GM12878 (cell line): ENCODE data around the gene ROBO1. TPM values are rescaled to one million over a fixed set of nuclear protein-coding genes. Genes with fewer than 3 reads are reported as not detected.

Experiments
- ATAC-seq: fragments of 200-7000 bp; cut with Tn5 transposase; 3 replicates; pipeline ENCODE4 v1.9.1; 2020; ENCODE audit warnings: mild to moderate bottlenecking, moderate library complexity
- BruUV-seq: library from RNA; stranded (reverse); fragments of 400-500 nt; replicated peaks from 2 replicates; lab custom pipeline; 2021; lab: Mats Ljungman, UMichigan
- CTCF ChIA-PET: fragments of 300-600 bp; sonication (Branson Sonifier 250); formaldehyde crosslinking; extraction: SDS; loops from one replicate; lab custom pipeline; 2021; ENCODE audit warnings: inconsistent platforms; lab: Yijun Ruan, JAX
- POLR2A ChIA-PET: fragments of 350-600 bp; formaldehyde crosslinking; extraction: SDS; loops from one replicate; lab custom pipeline; 2021; ENCODE audit warnings: inconsistent platforms; lab: Charles Lee
- RAD21 ChIA-PET: fragments of 300-600 bp; sonication (Branson Sonifier 250); formaldehyde crosslinking; loops from one replicate; lab custom pipeline; 2023; ENCODE audit warnings: antibody characterized with exemption; ENCODE audit not compliant: unreplicated experiment; lab: Charles Lee
- SMC1A ChIA-PET: fragments of 300-600 bp; sonication (Branson Sonifier 250); formaldehyde crosslinking; loops from one replicate; lab custom pipeline; 2023; ENCODE audit not compliant: unreplicated experiment, uncharacterized antibody; lab: Charles Lee
- DNase-seq: peaks from one replicate; pipeline ENCODE4 v3.0.0-alpha.2; 2011; ENCODE audit warnings: low read depth, low spot score
- FAIRE-seq: peaks from 3 replicates; lab custom pipeline; 2011; peaks lifted over from hg19 to GRCh38; lab: Jason Lieb, UNC
- H2AFZ ChIP-seq: 2 replicates; pipeline ENCODE4 v1.6.0; 2011; ENCODE audit warnings: low read depth, low read length, control low read depth; ENCODE audit not compliant: control insufficient read depth
- H3K27ac ChIP-seq: 2 replicates; pipeline ENCODE4 v1.5.1; 2011; ENCODE audit warnings: control low read depth; ENCODE audit not compliant: control insufficient read depth, insufficient read depth
- H3K27me3 ChIP-seq, 2 experiments: replicated peaks in 1 of 2; 2 replicates each; pipeline versions ENCODE4 v1.6.0 to v1.6.1; 2011; ENCODE audit warnings: low read length in 1 of 2; ENCODE audit not compliant: control insufficient read depth in 2 of 2, insufficient read depth in 2 of 2
- H3K36me3 ChIP-seq, 2 experiments: 2 replicates each; pipeline ENCODE4 v1.5.1; 2011; ENCODE audit warnings: low read length in 1 of 2; ENCODE audit not compliant: control insufficient read depth in 2 of 2, insufficient read depth in 2 of 2
- H3K4me1 ChIP-seq: 2 replicates; pipeline ENCODE4 v1.6.1; 2011; ENCODE audit warnings: mild to moderate bottlenecking, low read length, moderate library complexity, mixed read lengths; ENCODE audit not compliant: control insufficient read depth, insufficient read depth
- H3K4me2 ChIP-seq: 2 replicates; pipeline ENCODE4 v1.6.0; 2011; ENCODE audit warnings: control low read depth; ENCODE audit not compliant: control insufficient read depth, insufficient read depth
- H3K4me3 ChIP-seq: fragments of 200-600 bp; sonication (generic); 2 replicates; pipeline ENCODE4 v1.5.1; 2016
- H3K79me2 ChIP-seq: 2 replicates; pipeline ENCODE4 v1.6.0; 2011; ENCODE audit warnings: low read length; ENCODE audit not compliant: control insufficient read depth, insufficient read depth
- H3K9ac ChIP-seq: 2 replicates; pipeline ENCODE4 v1.8.0; 2011; ENCODE audit warnings: low read length, control low read depth, mixed read lengths; ENCODE audit not compliant: control insufficient read depth, insufficient read depth
- H3K9me3 ChIP-seq: replicated peaks from 3 replicates; pipeline ENCODE4 v1.5.1; 2011; ENCODE audit warnings: mild to moderate bottlenecking, low read length; ENCODE audit not compliant: control insufficient read depth, insufficient read depth
- H4K20me1 ChIP-seq: 2 replicates; pipeline ENCODE4 v1.6.0; 2011; ENCODE audit not compliant: control insufficient read depth, insufficient read depth
- ATF7 ChIP-seq: fragments of 450-650 bp; IDR thresholded peaks from 2 replicates; pipeline ENCODE4 v1.6.1; 2016; ENCODE audit warnings: low read depth, mild to moderate bottlenecking
- CBX3 ChIP-seq: fragments of 200-600 bp; sonication (generic); IDR thresholded peaks from 2 replicates; pipeline ENCODE4 v1.6.1; 2016; ENCODE audit warnings: low read depth, borderline replicate concordance
- DPF2 ChIP-seq: fragments of 450-650 bp; IDR thresholded peaks from 2 replicates; pipeline ENCODE4 v1.6.1; 2017; ENCODE audit warnings: mild to moderate bottlenecking
- HSF1 ChIP-seq: fragments of 150-350 bp; IDR thresholded peaks from 2 replicates; pipeline ENCODE4 v1.6.1; 2014; ENCODE audit warnings: mild to moderate bottlenecking, low read depth, low read length
- IKZF2 ChIP-seq, 2 experiments: fragments of 450-650 bp; IDR thresholded peaks; 2 replicates each; pipeline ENCODE4 v1.6.1; 2017; ENCODE audit warnings: mild to moderate bottlenecking in 2 of 2, moderate library complexity in 2 of 2
- IRF4 ChIP-seq: IDR thresholded peaks from 2 replicates; pipeline ENCODE4 v1.6.1; 2011; ENCODE audit warnings: low read depth, low read length
- JUND ChIP-seq: IDR thresholded peaks from 2 replicates; pipeline ENCODE4 v1.6.1; 2012; ENCODE audit warnings: low read depth, mild to moderate bottlenecking, low read length, improper control_type of control experiment, moderate library complexity
- KLF5 ChIP-seq: fragments of 450-650 bp; IDR thresholded peaks from 2 replicates; pipeline ENCODE4 v1.6.1; 2014; ENCODE audit warnings: mild to moderate bottlenecking; ENCODE audit not compliant: partially characterized antibody
- MTA2 ChIP-seq: fragments of 450-650 bp; IDR thresholded peaks from 2 replicates; pipeline ENCODE4 v1.6.1; 2016; ENCODE audit warnings: low read depth, mild to moderate bottlenecking, moderate library complexity
- PAX8 ChIP-seq: fragments of 450-650 bp; IDR thresholded peaks from 2 replicates; pipeline ENCODE4 v1.6.1; 2017; ENCODE audit warnings: mild to moderate bottlenecking, moderate library complexity
- SKIL ChIP-seq: fragments of 450-650 bp; IDR thresholded peaks from 2 replicates; pipeline ENCODE4 v1.6.1; 2017; ENCODE audit warnings: mild to moderate bottlenecking, low read depth, inconsistent platforms; ENCODE audit not compliant: poor library complexity, severe bottlenecking
- ZBED1 ChIP-seq: IDR thresholded peaks from 2 replicates; pipeline ENCODE4 v1.6.1; 2016; ENCODE audit warnings: borderline replicate concordance
- ZNF274 ChIP-seq: IDR thresholded peaks from one replicate; pipeline ENCODE4 v1.8.0; 2011; ENCODE audit not compliant: insufficient read length, insufficient read depth
- ZZZ3 ChIP-seq: IDR thresholded peaks from 2 replicates; pipeline ENCODE4 v1.6.1; 2011; ENCODE audit warnings: low read depth; ENCODE audit not compliant: control insufficient read depth, insufficient read length
- WGBS: methylation state at CpG from one replicate; pipeline ENCODE4 v1.1.6; 2016; ENCODE audit warnings: low lambda C conversion rate; ENCODE audit not compliant: insufficient replicate concordance, insufficient coverage; ENCODE audit errors: missing lambda C conversion rate; 5-methylcytosine and 5-hydroxymethylcytosine counted together
- in situ Hi-C: fragments of 300-500 bp; cut with MboI; formaldehyde crosslinking; loops from 9 replicates; pipeline ENCODE4 v1.14.3; 2018; ENCODE audit warnings: mixed read lengths
- intact Hi-C: fragments of 100-400 bp; cut with micrococcal nuclease; formaldehyde crosslinking; loops from one replicate; pipeline ENCODE4 v1.14.2; 2022; ENCODE audit not compliant: unreplicated experiment
- polyA plus RNA-seq, 11 experiments: library from polyadenylated mRNA; depleted of rRNA in 4 of 11; unstranded in 6 of 11; stranded (reverse) in 5 of 11; fragments of >200 nt; fragmentation: Nextera tagmentation in 4 of 11; fragmentation: Illumina TruSeq in 1 of 11; extraction: Ambion mirVana in 4 of 11; extraction: Trizol in 1 of 11; gene quantifications; 1 replicate in 1 of 11; 2 replicates in 10 of 11; pipeline versions ENCODE4 v1.2.1 to v1.2.3, GENCODE V29; 2011 to 2016; ENCODE audit warnings: inconsistent platforms in 2 of 11, missing spikeins in 2 of 11, low read depth in 1 of 11
- total RNA-seq, 4 experiments: library from RNA; depleted of rRNA in 3 of 4; stranded (reverse); fragments of >200 nt in 3 of 4; fragmentation: Illumina TruSeq in 1 of 4; extraction: Trizol in 1 of 4; gene quantifications; 2 replicates each; pipeline versions ENCODE4 v1.2.1 to v1.2.3, GENCODE V29; 2013 to 2021
- TF ChIP-seq, protein P1 (sequence below): fragments of 450-650 bp; IDR thresholded peaks from 2 replicates; pipeline ENCODE4 v1.6.1; 2017; ENCODE audit warnings: mild to moderate bottlenecking, moderate library complexity
- TF ChIP-seq, protein P2 (sequence below): IDR thresholded peaks from 2 replicates; pipeline ENCODE4 v1.6.1; 2011; ENCODE audit warnings: low read depth, low read length, improper control_type of control experiment, borderline replicate concordance

Gene ROBO1
- total and polyA plus RNA-seq, 10 of the 15 experiments (the other 5 are each of a cell fraction or from before 2014, with no cell fraction given), result 0.29 to 46.5 (median 1.2) TPM

- Histone ChIP-seq H3K27me3 (no peaks in the 10 kb centered on the region), H2AFZ (no peak overlapping the region), H3K4me2 (no peak overlapping the region), H3K79me2 (no peaks in the 10 kb centered on the region; the same call in 1 of the 2 replicates), H3K9ac (no peak overlapping the region), H3K36me3 (no peaks in the 10 kb centered on the region), H3K4me1 (no peaks in the 10 kb centered on the region), H3K27ac (no peak overlapping the region), H3K9me3 (no peaks in the 10 kb centered on the region), H4K20me1 (no peaks in the 10 kb centered on the region), H3K4me3 (no peak overlapping the region)
- BruUV-seq, result no TSS peak
- FAIRE-seq (no peak), ATAC-seq (peak; percentile 78), DNase-seq (peak; percentile 26)
- RAD21 ChIA-PET, result interaction anchor here (1.0 to 7.5 kb wide), 5 partner anchors 14 to 111 kb away, joined by 3 to 75 read pairs (median 4); no protein-coding TSS in a partner anchor
- intact Hi-C loops, result no loop called here
- SMC1A ChIA-PET, result interaction anchor here (0.7 to 2.4 kb wide), 5 partner anchors 9 to 130 kb away, joined by 3 to 20 read pairs (median 4); no protein-coding TSS in a partner anchor
- POLR2A ChIA-PET, result interaction anchor here (0.6 to 1.4 kb wide), 2 partner anchors 10 to 21 kb away, joined by 3 to 4 read pairs; no protein-coding TSS in a partner anchor
- CTCF ChIA-PET, result interaction anchor here (1.1 to 1.3 kb wide), 2 partner anchors 20 kb away, joined by 3 read pairs; no protein-coding TSS in a partner anchor
- in situ Hi-C loops, result no loop called here
- 16% methylated on average over 4 of the region's 4 CpGs for WGBS
- TF ChIP-seq DPF2 (peak; percentile 51; the same call in 1 of the 2 replicates), JUND (no peak), MTA2 (no peak), KLF5 (no peak), IRF4 (peak; percentile 20; the same call in 1 of the 2 replicates), ZBED1 (no peak), SKIL (no peak), ATF7 (peak; percentile 68), IKZF2 (IDR thresholded peaks at IDR 0.05) (peak; percentile 16 to 18; a peak in 1 of 4 replicates), PAX8 (no peak), ZNF274 (no peak), ZZZ3 (no peak), CBX3 (no peak), HSF1 (no peak)
- TF ChIP-seq, protein P1, sequence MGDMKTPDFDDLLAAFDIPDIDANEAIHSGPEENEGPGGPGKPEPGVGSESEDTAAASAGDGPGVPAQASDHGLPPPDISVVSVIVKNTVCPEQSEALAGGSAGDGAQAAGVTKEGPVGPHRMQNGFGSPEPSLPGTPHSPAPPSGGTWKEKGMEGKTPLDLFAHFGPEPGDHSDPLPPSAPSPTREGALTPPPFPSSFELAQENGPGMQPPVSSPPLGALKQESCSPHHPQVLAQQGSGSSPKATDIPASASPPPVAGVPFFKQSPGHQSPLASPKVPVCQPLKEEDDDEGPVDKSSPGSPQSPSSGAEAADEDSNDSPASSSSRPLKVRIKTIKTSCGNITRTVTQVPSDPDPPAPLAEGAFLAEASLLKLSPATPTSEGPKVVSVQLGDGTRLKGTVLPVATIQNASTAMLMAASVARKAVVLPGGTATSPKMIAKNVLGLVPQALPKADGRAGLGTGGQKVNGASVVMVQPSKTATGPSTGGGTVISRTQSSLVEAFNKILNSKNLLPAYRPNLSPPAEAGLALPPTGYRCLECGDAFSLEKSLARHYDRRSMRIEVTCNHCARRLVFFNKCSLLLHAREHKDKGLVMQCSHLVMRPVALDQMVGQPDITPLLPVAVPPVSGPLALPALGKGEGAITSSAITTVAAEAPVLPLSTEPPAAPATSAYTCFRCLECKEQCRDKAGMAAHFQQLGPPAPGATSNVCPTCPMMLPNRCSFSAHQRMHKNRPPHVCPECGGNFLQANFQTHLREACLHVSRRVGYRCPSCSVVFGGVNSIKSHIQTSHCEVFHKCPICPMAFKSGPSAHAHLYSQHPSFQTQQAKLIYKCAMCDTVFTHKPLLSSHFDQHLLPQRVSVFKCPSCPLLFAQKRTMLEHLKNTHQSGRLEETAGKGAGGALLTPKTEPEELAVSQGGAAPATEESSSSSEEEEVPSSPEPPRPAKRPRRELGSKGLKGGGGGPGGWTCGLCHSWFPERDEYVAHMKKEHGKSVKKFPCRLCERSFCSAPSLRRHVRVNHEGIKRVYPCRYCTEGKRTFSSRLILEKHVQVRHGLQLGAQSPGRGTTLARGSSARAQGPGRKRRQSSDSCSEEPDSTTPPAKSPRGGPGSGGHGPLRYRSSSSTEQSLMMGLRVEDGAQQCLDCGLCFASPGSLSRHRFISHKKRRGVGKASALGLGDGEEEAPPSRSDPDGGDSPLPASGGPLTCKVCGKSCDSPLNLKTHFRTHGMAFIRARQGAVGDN, result 0 out of 2 replicates have a peak, but pooled peaks have one; percentile 71
- TF ChIP-seq, protein P2, sequence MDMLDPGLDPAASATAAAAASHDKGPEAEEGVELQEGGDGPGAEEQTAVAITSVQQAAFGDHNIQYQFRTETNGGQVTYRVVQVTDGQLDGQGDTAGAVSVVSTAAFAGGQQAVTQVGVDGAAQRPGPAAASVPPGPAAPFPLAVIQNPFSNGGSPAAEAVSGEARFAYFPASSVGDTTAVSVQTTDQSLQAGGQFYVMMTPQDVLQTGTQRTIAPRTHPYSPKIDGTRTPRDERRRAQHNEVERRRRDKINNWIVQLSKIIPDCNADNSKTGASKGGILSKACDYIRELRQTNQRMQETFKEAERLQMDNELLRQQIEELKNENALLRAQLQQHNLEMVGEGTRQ, result no peak
Observed at GRCh38 chr3:78993375-78993774, 774.4 kb downstream of the ROBO1 start.
